Gastroesophageal sphincter (tissue), 4 donors: ENCODE measurements around the gene ZMYND19. TPM values are rescaled to one million over a fixed set of nuclear protein-coding genes. Genes with fewer than 3 reads are reported as not detected.

Experiments used
- ATAC-seq: fragments of 150-250 bp; one replicate; pipeline ENCODE4 v1.9.1; 2016; ENCODE audit warnings: mild to moderate bottlenecking, moderate library complexity
- H3K27ac ChIP-seq, 4 donors: fragments of 200-600 bp; sonication (generic) in 3 of 4; 1 replicate in 3 of 4; 2 replicates in 1 of 4; pipeline ENCODE4 v1.5.1; 2016 to 2019
- H3K27me3 ChIP-seq: fragments of 200-600 bp; sonication (generic); one replicate; pipeline ENCODE4 v1.5.1; 2019
- H3K36me3 ChIP-seq, 2 donors: fragments of 200-600 bp; sonication (generic); one replicate each; pipeline ENCODE4 v1.5.1; 2019; ENCODE audit warnings: control low read depth in 1 of 2
- H3K4me1 ChIP-seq, 3 donors: fragments of 200-600 bp; sonication (generic); 1 replicate in 2 of 3; 2 replicates in 1 of 3; pipeline ENCODE4 v1.5.1; 2016 to 2019; ENCODE audit warnings: control low read depth in 2 of 3
- H3K4me3 ChIP-seq, 2 donors: fragments of 200-600 bp; sonication (generic); one replicate each; pipeline ENCODE4 v1.5.1; 2019; ENCODE audit warnings: mild to moderate bottlenecking in 1 of 2, moderate library complexity in 1 of 2
- H3K9me3 ChIP-seq, 3 donors: fragments of 200-600 bp; sonication (generic); one replicate each; pipeline ENCODE4 v1.5.1; 2017 to 2019; ENCODE audit warnings: control low read depth in 2 of 3
- EP300 ChIP-seq: sonication (generic); formaldehyde crosslinking; IDR thresholded peaks from one replicate; pipeline ENCODE4 v1.6.1; 2017; ENCODE audit warnings: antibody characterized with exemption, mild to moderate bottlenecking
- POLR2A ChIP-seq, 2 donors: fragments of 450-650 bp; IDR thresholded peaks; one replicate each; pipeline ENCODE4 v1.6.1; 2017; ENCODE audit warnings: antibody characterized with exemption in 2 of 2, mild to moderate bottlenecking in 2 of 2, moderate library complexity in 1 of 2
- POLR2AphosphoS5 ChIP-seq: sonication (generic); formaldehyde crosslinking; IDR thresholded peaks from one replicate; pipeline ENCODE4 v1.6.1; 2017; ENCODE audit warnings: antibody characterized with exemption
- WGBS, 2 donors: methylation state at CpG; one replicate each; pipeline ENCODE4 v1.1.5; 2018; ENCODE audit warnings: low coverage in 1 of 2; 5-methylcytosine and 5-hydroxymethylcytosine counted together
- total RNA-seq, 4 donors: library from RNA; depleted of rRNA; stranded (reverse); fragments of >200 nt; gene quantifications; one replicate each; pipeline ENCODE4 v1.1.0, GENCODE V29; 2016
- TF ChIP-seq, protein P1 (sequence below), 4 experiments: fragments of 200-600 bp in 2 of 4; fragments of 450-650 bp in 2 of 4; sonication (generic) in 1 of 4; IDR thresholded peaks; one replicate each; pipeline ENCODE4 v1.5.1; 2017 to 2019; ENCODE audit warnings: antibody characterized with exemption in 4 of 4, mild to moderate bottlenecking in 2 of 4, moderate library complexity in 2 of 4

ZMYND19 gene
- total RNA-seq, 4 donors from 2014 or later, result 9.5 to 17.1 (median 13.2) TPM

GRCh38 chr9:137545123-137545522 is 45.2 kb downstream of the ZMYND19 start:
- no peaks in the 10 kb centered on the region for H3K27me3 ChIP-seq
- peaks cover 0 to 25% (median 5%) of the 10 kb centered on the region in 3 donors for H3K4me1 ChIP-seq
- H3K9me3 ChIP-seq, result no peaks in the 10 kb centered on the region
- no peak overlapping the region for H3K4me3 ChIP-seq
- WGBS, 2 donors, result 56 to 59% methylated on average over 4 to 7 of the region's 10 CpGs
- peak overlapping the region in 1 of 4 donors; percentile 39 for H3K27ac ChIP-seq
- peak; percentile 57 for ATAC-seq
- H3K36me3 ChIP-seq, result peaks cover 0 to 48% of the 10 kb centered on the region in 2 donors
- TF ChIP-seq POLR2A (IDR thresholded peaks at IDR 0.05) (no peak), EP300 (no peak), POLR2AphosphoS5 (no peak)
- TF ChIP-seq, protein P1, sequence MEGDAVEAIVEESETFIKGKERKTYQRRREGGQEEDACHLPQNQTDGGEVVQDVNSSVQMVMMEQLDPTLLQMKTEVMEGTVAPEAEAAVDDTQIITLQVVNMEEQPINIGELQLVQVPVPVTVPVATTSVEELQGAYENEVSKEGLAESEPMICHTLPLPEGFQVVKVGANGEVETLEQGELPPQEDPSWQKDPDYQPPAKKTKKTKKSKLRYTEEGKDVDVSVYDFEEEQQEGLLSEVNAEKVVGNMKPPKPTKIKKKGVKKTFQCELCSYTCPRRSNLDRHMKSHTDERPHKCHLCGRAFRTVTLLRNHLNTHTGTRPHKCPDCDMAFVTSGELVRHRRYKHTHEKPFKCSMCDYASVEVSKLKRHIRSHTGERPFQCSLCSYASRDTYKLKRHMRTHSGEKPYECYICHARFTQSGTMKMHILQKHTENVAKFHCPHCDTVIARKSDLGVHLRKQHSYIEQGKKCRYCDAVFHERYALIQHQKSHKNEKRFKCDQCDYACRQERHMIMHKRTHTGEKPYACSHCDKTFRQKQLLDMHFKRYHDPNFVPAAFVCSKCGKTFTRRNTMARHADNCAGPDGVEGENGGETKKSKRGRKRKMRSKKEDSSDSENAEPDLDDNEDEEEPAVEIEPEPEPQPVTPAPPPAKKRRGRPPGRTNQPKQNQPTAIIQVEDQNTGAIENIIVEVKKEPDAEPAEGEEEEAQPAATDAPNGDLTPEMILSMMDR (IDR thresholded peaks at IDR 0.05), result no peak

GRCh38 chr9:137544176-137544760 is 46.0 kb downstream of the ZMYND19 start:
- Histone ChIP-seq H3K36me3 (peaks cover 0 to 56% of the 10 kb centered on the region in 2 donors), H3K4me3 (no peak overlapping the region), H3K27me3 (no peaks in the 10 kb centered on the region), H3K27ac (peak overlapping the region in 1 of 4 donors; percentile 39), H3K4me1 (peaks cover 0 to 16% (median 0%) of the 10 kb centered on the region in 3 donors), H3K9me3 (no peaks in the 10 kb centered on the region)
- ATAC-seq, result no peak
- TF ChIP-seq EP300 (no peak), POLR2AphosphoS5 (no peak), POLR2A (IDR thresholded peaks at IDR 0.05) (no peak)
- TF ChIP-seq, protein P1 (IDR thresholded peaks at IDR 0.05), result no peak
- 80 to 83% methylated on average over 8 to 11 of the region's 12 CpGs for WGBS, 2 donors

DNA sequence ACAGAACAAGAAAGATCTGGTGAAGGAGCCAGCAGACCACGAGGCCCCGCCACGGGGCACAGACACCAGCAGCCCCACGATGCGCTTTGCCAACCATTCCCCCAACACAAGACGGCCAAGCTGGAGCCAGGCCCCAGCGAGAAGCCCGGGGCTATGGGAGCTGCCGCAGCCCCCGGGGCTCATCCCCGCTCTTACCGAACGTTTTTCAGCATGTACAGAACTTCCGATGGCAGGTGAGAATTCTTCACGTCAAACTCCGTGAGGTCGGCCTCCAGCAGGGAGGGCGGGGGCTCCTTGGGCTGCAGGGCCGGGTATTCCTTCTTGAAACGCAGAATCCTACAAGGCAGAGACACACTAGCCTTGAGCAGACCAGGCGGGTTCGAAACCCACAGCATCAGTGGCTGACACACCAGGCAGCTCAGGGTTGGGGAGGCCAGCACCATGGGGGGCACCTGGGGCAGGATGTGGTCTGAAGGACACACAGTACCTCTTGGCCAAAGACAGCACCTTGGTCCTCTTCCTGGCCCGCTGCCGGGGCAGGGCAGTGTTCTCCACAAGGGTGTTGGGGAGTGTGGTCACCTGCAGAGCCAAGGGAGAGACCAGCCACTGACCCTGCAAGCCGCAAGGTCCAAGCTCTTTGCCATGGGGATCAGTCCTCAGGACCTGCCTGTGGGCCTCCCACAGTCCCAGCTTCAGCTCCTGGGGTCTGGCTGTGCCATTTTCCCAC is 46.9 kb downstream of the ZMYND19 start:
- no peak for ATAC-seq
- Histone ChIP-seq H3K27me3 (no peaks in the 10 kb centered on the region), H3K4me1 (peaks cover 0 to 9% (median 0%) of the 10 kb centered on the region in 3 donors), H3K4me3 (no peak overlapping the region), H3K27ac (peak overlapping the region in 1 of 4 donors; percentile 39), H3K36me3 (peaks cover 0 to 65% of the 10 kb centered on the region in 2 donors), H3K9me3 (no peaks in the 10 kb centered on the region)
- TF ChIP-seq EP300 (no peak), POLR2A (IDR thresholded peaks at IDR 0.05) (no peak), POLR2AphosphoS5 (no peak)
- TF ChIP-seq, protein P1 (IDR thresholded peaks at IDR 0.05), result no peak
- WGBS, 2 donors, result no CpG with 5 or more reads among the region's 25 CpGs

DNA sequence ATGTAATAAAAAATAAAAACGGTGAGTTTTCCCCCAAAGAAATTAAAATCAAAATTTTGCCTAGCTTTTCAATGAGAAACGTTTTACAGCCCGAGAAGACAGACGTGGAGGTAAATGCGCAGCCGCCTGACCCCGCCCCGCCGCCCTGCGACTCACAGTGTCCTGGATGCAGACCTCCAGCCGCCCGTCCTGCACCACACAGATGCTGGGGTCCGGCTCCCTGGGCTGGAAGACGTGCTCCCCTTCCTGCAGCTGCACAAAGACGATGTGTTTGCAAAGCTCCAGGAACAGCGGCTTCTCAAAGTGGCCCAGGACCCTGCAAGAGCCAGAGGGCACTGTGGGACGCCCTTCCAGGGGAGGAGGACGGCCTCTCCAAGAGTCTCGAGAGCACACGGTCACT is 47.8 kb downstream of the ZMYND19 start:
- no peak for ATAC-seq
- peaks cover 0 to under 1% (median 0%) of the 10 kb centered on the region in 3 donors for H3K4me1 ChIP-seq
- no peak overlapping the region for H3K27ac ChIP-seq
- TF ChIP-seq EP300 (no peak), POLR2AphosphoS5 (no peak), POLR2A (IDR thresholded peaks at IDR 0.05) (no peak)
- TF ChIP-seq, protein P1 (IDR thresholded peaks at IDR 0.05), result no peak
- H3K9me3 ChIP-seq, result no peaks in the 10 kb centered on the region
- no peak overlapping the region for H3K4me3 ChIP-seq
- H3K36me3 ChIP-seq, result peaks cover 0 to 74% of the 10 kb centered on the region in 2 donors
- WGBS, 2 donors, result 89 to 92% methylated on average over 2 to 17 of the region's 20 CpGs
- H3K27me3 ChIP-seq, result no peaks in the 10 kb centered on the region
